Mucosa of stomach (tissue), 1 donor: Measurements from ENCODE around the gene GPRC6A.
A peak's percentile ranks its signal among the peaks of the same experiment; 100 is the strongest.

ENCODE experiments used
- H3K27me3 ChIP-seq: one replicate; pipeline ENCODE4 v1.7.0; 2013; ENCODE audit warnings: mild to moderate bottlenecking, low read length; ENCODE audit not compliant: control insufficient read depth, insufficient read depth
- H3K36me3 ChIP-seq: one replicate; pipeline ENCODE4 v1.7.0; 2013; ENCODE audit warnings: low read length; ENCODE audit not compliant: control insufficient read depth, insufficient read depth
- H3K4me1 ChIP-seq: one replicate; pipeline ENCODE4 v1.7.0; 2013; ENCODE audit warnings: mild to moderate bottlenecking, low read length; ENCODE audit not compliant: control insufficient read depth, insufficient read depth
- H3K4me3 ChIP-seq: one replicate; pipeline ENCODE4 v1.7.0; 2013; ENCODE audit warnings: low read length
- H3K9ac ChIP-seq: one replicate; pipeline ENCODE4 v1.7.0; 2013; ENCODE audit warnings: mild to moderate bottlenecking, low read length, moderate library complexity
- H3K9me3 ChIP-seq: one replicate; pipeline ENCODE4 v1.7.0; 2013; ENCODE audit warnings: mild to moderate bottlenecking, low read length, moderate library complexity; ENCODE audit not compliant: control insufficient read depth
- donor health status: Pancreatic carcinoma.

The GPRC6A gene

DNA sequence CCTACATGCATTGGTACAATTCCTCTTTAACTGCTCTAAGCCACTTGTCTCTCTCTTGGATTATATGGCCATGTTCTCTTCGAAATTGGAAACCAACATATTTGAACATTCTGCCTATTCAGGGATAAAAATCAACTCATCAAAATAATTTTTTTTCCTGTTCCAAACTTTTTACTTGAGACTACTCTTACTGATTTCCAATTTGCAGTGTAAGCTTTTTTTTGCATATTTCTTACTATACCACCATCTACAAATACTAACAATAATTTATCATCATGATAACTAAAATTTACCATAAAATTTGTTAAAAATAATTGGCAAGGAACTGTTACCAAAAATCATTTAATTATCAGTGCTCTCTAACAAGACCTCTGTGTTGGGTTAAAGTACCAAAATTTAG is 56.4 kb downstream of the GPRC6A start:
- no peaks in the 10 kb centered on the region for H3K27me3 ChIP-seq
- no peaks in the 10 kb centered on the region for H3K4me1 ChIP-seq
- no peaks in the 10 kb centered on the region for H3K36me3 ChIP-seq
- H3K4me3 ChIP-seq, result no peak overlapping the region
- no peaks in the 10 kb centered on the region for H3K9me3 ChIP-seq
- no peak overlapping the region for H3K9ac ChIP-seq

DNA sequence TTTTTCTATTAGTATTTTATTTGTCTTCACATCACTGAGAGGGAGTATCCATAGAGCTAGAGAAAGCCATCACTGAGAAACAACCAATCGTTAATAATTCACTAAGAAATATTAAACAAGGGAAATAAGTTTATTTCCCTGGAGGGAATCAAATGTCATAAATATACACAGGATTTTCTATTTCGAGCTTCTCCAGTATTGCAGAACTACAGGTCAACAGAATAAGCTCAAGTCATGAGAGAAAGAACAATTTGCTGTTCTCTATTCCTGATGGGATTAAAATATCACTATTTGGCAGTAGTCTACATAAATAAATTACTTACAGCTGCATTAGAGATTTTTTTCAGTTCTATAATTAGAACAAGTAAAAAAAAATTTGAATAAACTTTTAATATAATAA is 61.2 kb downstream of the GPRC6A start:
- Histone ChIP-seq H3K4me3 (no peak overlapping the region), H3K27me3 (peaks cover 34% of the 10 kb centered on the region), H3K9me3 (no peaks in the 10 kb centered on the region), H3K9ac (no peak overlapping the region), H3K36me3 (no peaks in the 10 kb centered on the region), H3K4me1 (no peaks in the 10 kb centered on the region)

DNA sequence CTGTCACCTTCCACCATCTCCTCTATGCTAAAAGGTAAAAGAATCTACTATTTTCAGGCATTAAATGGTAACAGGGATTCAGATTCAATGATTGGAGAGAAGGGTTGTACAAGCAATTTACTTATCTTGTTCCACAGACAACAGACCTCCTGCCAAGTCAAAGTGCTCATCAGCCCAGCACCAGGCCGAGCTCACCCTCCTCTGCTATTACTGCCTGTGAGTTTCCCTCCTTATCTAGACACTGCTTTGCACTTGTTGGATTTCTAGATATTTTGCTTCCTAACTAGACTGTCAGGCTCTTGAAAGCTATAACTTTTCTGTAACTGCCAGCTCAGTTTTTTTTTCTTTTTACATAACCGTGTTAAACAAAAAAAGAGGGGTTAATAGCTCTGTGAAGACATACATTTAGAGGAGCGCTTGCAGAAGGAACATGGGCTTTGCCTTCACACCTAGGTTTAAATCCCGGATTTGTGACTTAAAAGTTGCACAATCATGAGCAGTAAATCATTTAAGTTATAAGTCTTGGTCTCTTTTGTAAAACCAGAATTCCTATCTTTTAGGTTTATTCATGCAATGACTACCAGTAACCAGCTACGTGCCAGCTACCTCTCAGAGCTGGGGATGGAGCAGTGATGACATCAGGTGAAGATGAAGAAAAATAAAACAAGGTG is 62.2 kb downstream of the GPRC6A start:
- H3K36me3 ChIP-seq, result no peaks in the 10 kb centered on the region
- no peaks in the 10 kb centered on the region for H3K4me1 ChIP-seq
- H3K4me3 ChIP-seq, result no peak overlapping the region
- peaks cover 34% of the 10 kb centered on the region for H3K27me3 ChIP-seq
- no peaks in the 10 kb centered on the region for H3K9me3 ChIP-seq
- no peak overlapping the region for H3K9ac ChIP-seq

DNA sequence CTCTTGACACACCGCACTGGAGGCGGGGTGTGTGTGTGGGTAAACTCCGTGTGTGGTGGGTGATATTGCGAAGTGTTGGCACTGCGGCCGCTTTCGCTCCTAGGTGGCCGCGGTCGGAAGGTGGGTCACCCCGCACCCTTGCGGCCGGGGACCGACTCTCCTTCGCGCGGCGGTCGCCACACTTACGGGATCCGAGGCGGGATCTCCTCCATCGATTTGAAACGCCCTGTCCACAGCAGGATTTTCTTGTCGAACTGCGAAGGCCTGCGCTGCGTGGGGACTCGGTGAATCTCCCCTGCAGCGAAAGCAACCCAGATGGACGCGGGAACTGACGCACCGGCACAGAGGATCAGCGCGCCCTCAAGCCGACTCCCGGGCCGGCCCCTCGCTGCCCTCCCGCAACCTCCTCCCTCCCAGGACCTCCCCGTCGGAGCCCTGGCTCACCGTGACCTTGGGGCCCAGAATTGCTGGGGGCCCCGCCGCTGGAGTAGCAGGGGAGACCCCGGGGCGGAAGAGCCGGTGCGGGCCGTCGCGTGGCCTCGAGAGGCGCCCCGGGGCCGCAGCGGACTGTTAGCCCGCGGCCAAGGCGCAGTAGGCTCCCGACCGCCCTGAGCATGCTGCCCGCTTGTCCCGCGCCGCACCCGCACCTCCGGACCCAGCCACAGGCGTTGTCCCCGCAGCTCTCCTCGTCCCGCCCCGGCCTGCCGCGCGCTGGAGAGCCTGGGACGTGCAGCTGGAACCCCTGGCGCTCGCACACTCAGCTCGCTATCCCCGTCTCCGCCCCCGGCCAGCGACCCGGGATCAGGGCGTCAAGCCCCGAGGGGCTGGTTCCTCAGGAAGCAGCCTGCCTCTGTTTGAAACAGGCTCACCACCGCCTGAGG is 63.7 kb downstream of the GPRC6A start, which contains the start of gene FAM162B:
Gene FAM162B, minus strand, starts transcription at position 759 of the 881 bp plus-strand sequence. Its CDS starts 143 bp downstream, at position 616.
- H3K9ac ChIP-seq, result no peak within 1 kb of the TSS
- no peaks in the 10 kb centered on the region for H3K4me1 ChIP-seq
- H3K4me3 ChIP-seq, result peak within 1 kb of the TSS; percentile 28
- peaks cover 34% of the 10 kb centered on the region for H3K27me3 ChIP-seq
- H3K36me3 ChIP-seq, result no peaks in the 10 kb centered on the region
- no peaks in the 10 kb centered on the region for H3K9me3 ChIP-seq

DNA sequence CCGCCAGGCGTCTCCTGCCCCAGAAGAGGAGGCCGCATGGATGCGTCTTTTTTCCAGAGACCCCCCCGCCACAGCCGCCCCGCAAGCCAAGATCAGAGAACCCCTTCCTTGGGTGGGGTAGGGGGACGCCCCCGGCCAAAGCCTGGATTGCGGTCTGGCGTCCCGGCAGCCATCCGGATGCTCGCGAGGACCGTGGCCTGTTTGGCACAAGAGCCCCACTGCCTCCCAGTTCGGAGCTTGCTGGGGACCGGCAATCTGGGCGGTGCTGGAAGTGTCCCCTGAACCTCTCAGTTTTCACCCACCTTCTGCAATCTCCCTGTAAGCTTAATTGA is 64.3 kb downstream of the GPRC6A start:
- no peak overlapping the region for H3K9ac ChIP-seq
- H3K27me3 ChIP-seq, result peaks cover 34% of the 10 kb centered on the region
- H3K36me3 ChIP-seq, result no peaks in the 10 kb centered on the region
- H3K9me3 ChIP-seq, result no peaks in the 10 kb centered on the region
- peak overlapping the region; percentile 28 for H3K4me3 ChIP-seq
- no peaks in the 10 kb centered on the region for H3K4me1 ChIP-seq

DNA sequence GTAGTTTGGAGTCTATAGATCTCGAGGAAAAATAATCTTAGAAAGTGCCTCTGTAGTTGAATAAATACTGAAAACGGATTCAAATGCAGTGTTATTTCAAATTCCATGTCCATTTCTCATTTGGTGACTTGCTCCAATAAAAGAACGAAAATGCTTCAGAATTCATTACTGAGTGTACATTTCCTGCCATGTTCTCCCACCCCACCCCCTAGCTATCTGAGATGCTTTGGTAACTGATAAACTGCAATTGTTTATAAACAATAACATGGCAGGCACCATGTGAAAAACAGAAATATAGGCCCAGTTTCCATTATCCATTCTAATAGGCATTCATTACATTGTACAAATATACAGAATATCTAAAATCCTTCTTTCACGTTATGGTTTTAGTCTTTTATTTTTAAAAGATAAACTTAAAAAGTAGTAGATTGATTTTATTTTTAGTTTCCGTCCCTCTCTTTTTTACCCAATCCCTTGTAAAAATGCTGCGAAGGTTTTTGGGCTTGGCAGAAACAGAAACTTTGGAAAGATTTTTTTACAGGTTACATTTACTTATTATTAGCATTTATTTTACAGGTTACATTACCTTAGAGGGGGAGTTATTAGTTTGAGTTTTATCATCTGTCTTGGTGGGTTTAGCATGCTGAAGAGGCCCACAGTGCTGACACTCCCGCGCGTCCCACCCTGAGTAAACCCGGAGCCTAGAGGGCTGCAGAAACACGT is 64.8 kb downstream of the GPRC6A start:
- no peak overlapping the region for H3K4me3 ChIP-seq
- no peaks in the 10 kb centered on the region for H3K4me1 ChIP-seq
- no peaks in the 10 kb centered on the region for H3K9me3 ChIP-seq
- no peaks in the 10 kb centered on the region for H3K36me3 ChIP-seq
- H3K27me3 ChIP-seq, result peaks cover 34% of the 10 kb centered on the region
- no peak overlapping the region for H3K9ac ChIP-seq

DNA sequence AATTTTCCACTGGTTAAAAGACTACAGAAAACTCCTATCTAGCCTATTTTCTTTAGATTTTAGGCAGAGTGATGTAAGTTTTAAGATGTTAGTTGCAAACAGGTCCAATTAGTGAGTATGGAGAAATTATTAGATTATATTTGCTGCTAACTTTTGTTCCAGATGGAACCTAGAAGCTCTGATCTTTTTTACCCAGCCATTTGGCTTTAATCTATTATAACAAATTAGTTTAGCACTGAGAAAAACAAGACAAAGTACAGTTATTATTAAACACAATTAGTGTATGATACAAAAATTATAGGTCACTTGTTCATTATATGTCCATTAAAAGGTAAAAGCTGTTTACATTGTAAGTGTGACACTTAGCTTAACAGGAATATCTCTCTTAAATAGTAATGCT is 65.8 kb downstream of the GPRC6A start:
- H3K36me3 ChIP-seq, result no peaks in the 10 kb centered on the region
- H3K4me3 ChIP-seq, result no peak overlapping the region
- no peaks in the 10 kb centered on the region for H3K4me1 ChIP-seq
- peaks cover 34% of the 10 kb centered on the region for H3K27me3 ChIP-seq
- H3K9me3 ChIP-seq, result no peaks in the 10 kb centered on the region
- no peak overlapping the region for H3K9ac ChIP-seq

DNA sequence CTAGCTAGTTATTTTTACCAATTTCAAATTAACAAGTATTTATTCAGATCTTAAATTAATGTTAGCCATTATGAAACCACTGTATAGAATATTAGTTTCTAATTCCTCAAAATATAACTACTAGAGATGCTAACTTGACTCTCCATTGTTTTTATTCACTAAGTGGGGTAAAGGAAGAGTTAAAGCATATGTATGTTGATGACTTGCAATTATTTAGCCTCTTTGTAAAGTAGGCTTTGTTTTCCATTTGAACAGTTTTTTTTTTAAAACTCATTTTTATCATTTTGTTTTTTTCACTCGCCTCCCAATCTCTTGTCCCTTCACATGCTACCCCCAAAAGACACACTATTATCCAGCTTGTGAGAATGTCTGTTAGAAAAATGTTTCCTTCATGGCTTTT is 66.6 kb downstream of the GPRC6A start:
- H3K4me3 ChIP-seq, result no peak overlapping the region
- no peaks in the 10 kb centered on the region for H3K9me3 ChIP-seq
- no peaks in the 10 kb centered on the region for H3K36me3 ChIP-seq
- H3K27me3 ChIP-seq, result peaks cover 34% of the 10 kb centered on the region
- H3K9ac ChIP-seq, result no peak overlapping the region
- no peaks in the 10 kb centered on the region for H3K4me1 ChIP-seq

DNA sequence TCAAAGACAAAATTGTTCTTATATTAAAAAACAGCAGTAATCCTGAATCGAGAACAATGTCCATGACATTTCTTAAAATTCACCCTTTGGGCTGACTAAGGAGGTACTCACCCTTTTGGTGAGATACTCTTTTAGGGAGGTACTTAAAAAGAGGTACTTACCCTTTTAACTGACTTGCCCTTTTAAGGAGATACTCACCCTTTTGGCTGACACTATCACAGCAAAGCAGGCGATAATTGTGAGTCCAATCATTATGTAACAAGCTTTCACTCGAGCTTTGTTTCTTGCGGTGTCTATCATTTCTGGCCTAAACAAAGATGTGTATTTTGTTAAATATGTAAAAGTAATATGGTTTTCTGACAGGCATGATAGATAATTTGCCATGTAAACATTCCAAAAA is 67.1 kb downstream of the GPRC6A start:
- Histone ChIP-seq H3K4me3 (no peak overlapping the region), H3K4me1 (no peaks in the 10 kb centered on the region), H3K9me3 (no peaks in the 10 kb centered on the region), H3K9ac (no peak overlapping the region), H3K36me3 (no peaks in the 10 kb centered on the region), H3K27me3 (peaks cover 34% of the 10 kb centered on the region)

DNA sequence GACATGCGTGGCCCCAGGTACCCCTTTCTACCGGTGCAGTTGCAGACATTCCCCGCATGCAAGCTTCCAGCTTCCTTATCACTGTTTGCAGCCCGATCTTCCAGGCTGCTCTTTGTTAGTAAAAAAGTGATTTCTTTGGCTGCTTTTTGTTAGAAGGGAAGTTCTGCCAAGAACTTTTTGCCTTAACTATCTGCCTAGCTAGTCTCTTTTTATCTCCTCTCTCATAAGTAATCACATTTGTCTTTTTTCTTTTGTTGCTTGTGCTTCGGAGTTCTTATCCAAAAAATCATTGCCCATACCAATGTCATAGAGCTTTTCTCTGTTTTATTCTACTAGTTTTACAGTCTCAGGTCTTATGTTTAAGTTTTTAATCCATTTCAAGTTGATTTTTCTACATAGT is 83.7 kb downstream of the GPRC6A start:
- H3K9me3 ChIP-seq, result no peaks in the 10 kb centered on the region
- no peaks in the 10 kb centered on the region for H3K4me1 ChIP-seq
- no peaks in the 10 kb centered on the region for H3K36me3 ChIP-seq
- no peak overlapping the region for H3K4me3 ChIP-seq
- H3K9ac ChIP-seq, result no peak overlapping the region
- no peaks in the 10 kb centered on the region for H3K27me3 ChIP-seq
